Smooth muscle cell (in vitro differentiated cells): Measurements from ENCODE around the gene IRAK3. TPM values are rescaled to one million over a fixed set of nuclear protein-coding genes. Genes with fewer than 3 reads are reported as not detected.

ENCODE experiments used
- DNase-seq: peaks from one replicate; lab custom pipeline; 2025; ENCODE audit not compliant: unreplicated experiment; lab: John Stamatoyannopoulos, UW
- H2AFZ ChIP-seq: fragments of 200-600 bp; sonication (generic); 2 replicates; pipeline ENCODE4 v1.6.0; 2016; ENCODE audit warnings: antibody characterized with exemption, low read depth, mild to moderate bottlenecking
- H3F3A ChIP-seq: fragments of 200-600 bp; sonication (generic); 2 replicates; pipeline ENCODE4 v1.6.0; 2017; ENCODE audit warnings: antibody characterized with exemption, low read depth
- H3K27ac ChIP-seq: fragments of 200-600 bp; sonication (generic); 2 replicates; pipeline ENCODE4 v1.5.1; 2016; ENCODE audit warnings: low read depth, mild to moderate bottlenecking
- H3K27me3 ChIP-seq: fragments of 200-600 bp; sonication (generic); 2 replicates; pipeline ENCODE4 v1.6.1; 2016; ENCODE audit warnings: low read depth, mild to moderate bottlenecking
- H3K36me3 ChIP-seq: fragments of 200-600 bp; sonication (generic); 2 replicates; pipeline ENCODE4 v1.5.1; 2016; ENCODE audit warnings: low read depth
- H3K4me1 ChIP-seq: fragments of 200-600 bp; sonication (generic); 2 replicates; pipeline ENCODE4 v1.5.1; 2016; ENCODE audit warnings: low read depth
- H3K4me2 ChIP-seq: fragments of 200-600 bp; sonication (generic); 2 replicates; pipeline ENCODE4 v1.6.0; 2016; ENCODE audit warnings: mild to moderate bottlenecking
- H3K4me3 ChIP-seq: fragments of 200-600 bp; sonication (generic); 2 replicates; pipeline ENCODE4 v1.5.1; 2016; ENCODE audit warnings: mild to moderate bottlenecking
- H3K79me2 ChIP-seq: fragments of 200-600 bp; sonication (generic); 2 replicates; pipeline ENCODE4 v1.6.0; 2016; ENCODE audit warnings: low read depth, mild to moderate bottlenecking
- H3K9ac ChIP-seq: fragments of 200-600 bp; sonication (generic); 2 replicates; pipeline ENCODE4 v1.6.0; 2016; ENCODE audit warnings: low read depth
- H3K9me3 ChIP-seq: fragments of 200-600 bp; sonication (generic); replicated peaks from 2 replicates; pipeline ENCODE4 v1.5.1; 2016; ENCODE audit warnings: low read depth
- H4K20me1 ChIP-seq: fragments of 200-600 bp; sonication (generic); 2 replicates; pipeline ENCODE4 v1.6.0; 2016; ENCODE audit warnings: low read depth
- CTCF ChIP-seq: fragments of 200-600 bp; sonication (generic); IDR thresholded peaks from 2 replicates; pipeline ENCODE4 v1.5.1; 2017; ENCODE audit warnings: borderline replicate concordance, mild to moderate bottlenecking, antibody characterized with exemption; ENCODE audit not compliant: insufficient read depth, poor library complexity, severe bottlenecking
- WGBS: methylation state at CpG from one replicate; pipeline ENCODE4 v1.1.7; 2016; ENCODE audit warnings: low lambda C conversion rate; 5-methylcytosine and 5-hydroxymethylcytosine counted together
- polyA plus RNA-seq: library from polyadenylated mRNA; unstranded; fragments of >200 nt; fragmentation: Nextera tagmentation; extraction: Ambion mirVana; gene quantifications from 2 replicates; pipeline ENCODE4 v1.2.1, GENCODE V29; 2016
- total RNA-seq: library from RNA; depleted of rRNA; stranded (reverse); fragments of >200 nt; gene quantifications from 2 replicates; pipeline ENCODE4 v1.2.3, GENCODE V29; 2014

IRAK3 gene
- total and polyA plus RNA-seq, 2 experiments from 2014 or later: 2.4 to 5.3 TPM

GRCh38 chr12:66242311-66242710 is 53.3 kb downstream of the IRAK3 start:
- H3K4me3 ChIP-seq: no peak overlapping the region
- H3K4me1 ChIP-seq: peaks cover 6% of the 10 kb centered on the region
- H3K79me2 ChIP-seq: no peaks in the 10 kb centered on the region
- TF ChIP-seq CTCF: no peak
- H3K36me3 ChIP-seq: no peaks in the 10 kb centered on the region
- H3F3A ChIP-seq: no peaks in the 10 kb centered on the region
- H3K9me3 ChIP-seq: no peaks in the 10 kb centered on the region
- H3K9ac ChIP-seq: no peak overlapping the region
- no peak overlapping the region for H3K27ac ChIP-seq
- H4K20me1 ChIP-seq: no peaks in the 10 kb centered on the region
- WGBS: 72% methylated on average over 2 of the region's 2 CpGs
- H3K27me3 ChIP-seq: no peaks in the 10 kb centered on the region
- no peak overlapping the region for H2AFZ ChIP-seq
- no peak overlapping the region for H3K4me2 ChIP-seq
- no peak for DNase-seq

GRCh38 chr12:66243911-66244310 is 54.9 kb downstream of the IRAK3 start:
- Histone ChIP-seq H3K4me1 (peaks cover 2% of the 10 kb centered on the region), H3K27ac (no peak overlapping the region)
- 93% methylated on average over 2 of the region's 2 CpGs for WGBS

GRCh38 chr12:66244446-66244845 is 55.4 kb downstream of the IRAK3 start:
- no peak overlapping the region for H2AFZ ChIP-seq
- no peak overlapping the region for H3K4me2 ChIP-seq
- no peaks in the 10 kb centered on the region for H3K9me3 ChIP-seq
- no peaks in the 10 kb centered on the region for H3K36me3 ChIP-seq
- 97% methylated on average over 1 of the region's 1 CpG for WGBS
- H3F3A ChIP-seq: no peaks in the 10 kb centered on the region
- no peak for TF ChIP-seq CTCF
- no peaks in the 10 kb centered on the region for H3K4me1 ChIP-seq
- H4K20me1 ChIP-seq: no peaks in the 10 kb centered on the region
- no peak for DNase-seq
- H3K79me2 ChIP-seq: no peaks in the 10 kb centered on the region
- H3K27ac ChIP-seq: no peak overlapping the region
- H3K4me3 ChIP-seq: no peak overlapping the region
- H3K9ac ChIP-seq: no peak overlapping the region
- no peaks in the 10 kb centered on the region for H3K27me3 ChIP-seq

More at GRCh38 chr12:66243911-66244310, 54.9 kb downstream of the IRAK3 start:
- no peaks in the 10 kb centered on the region for H3K9me3 ChIP-seq
- no peaks in the 10 kb centered on the region for H4K20me1 ChIP-seq
- no peak overlapping the region for H3K4me3 ChIP-seq
- no peaks in the 10 kb centered on the region for H3K79me2 ChIP-seq
- H2AFZ ChIP-seq: no peak overlapping the region
- no peaks in the 10 kb centered on the region for H3F3A ChIP-seq
- H3K27me3 ChIP-seq: no peaks in the 10 kb centered on the region
- DNase-seq: no peak
- no peak for TF ChIP-seq CTCF
- no peak overlapping the region for H3K4me2 ChIP-seq
- H3K36me3 ChIP-seq: no peaks in the 10 kb centered on the region
- H3K9ac ChIP-seq: no peak overlapping the region

- TF ChIP-seq CTCF: no peak
- Histone ChIP-seq H3K4me1 (no peaks in the 10 kb centered on the region), H3K36me3 (no peaks in the 10 kb centered on the region), H3K27me3 (no peaks in the 10 kb centered on the region), H3K4me2 (no peak overlapping the region), H4K20me1 (no peaks in the 10 kb centered on the region), H3K9me3 (no peaks in the 10 kb centered on the region), H3K27ac (no peak overlapping the region), H2AFZ (no peak overlapping the region), H3K9ac (no peak overlapping the region), H3K4me3 (no peak overlapping the region), H3K79me2 (no peaks in the 10 kb centered on the region), H3F3A (no peaks in the 10 kb centered on the region)
- no peak for DNase-seq
Observed at GRCh38 chr12:66247741-66248140, 58.7 kb downstream of the IRAK3 start.
